ENCODE results near the gene PLEKHA6. TPM values are rescaled to one million over a fixed set of nuclear protein-coding genes. Genes with fewer than 3 reads are reported as not detected.
"Not testable (repeated sequence)": the region's sequence is repeated elsewhere in the genome, so short reads cannot be mapped to it uniquely, and the experiment has no call there.

The PLEKHA6 gene
- total RNA-seq, 1 experiment from 2014 or later = 1.2 TPM

- Histone ChIP-seq H3K4me1 (no peaks in the 10 kb centered on the region), H3K9me3 (replicated peaks) (0 out of 2 replicates have a peak, but pooled peaks cover 5% of the 10 kb centered on the region), H3K36me3 (no peaks in the 10 kb centered on the region), H3K4me3 (no peak overlapping the region), H3K27me3 (no peaks in the 10 kb centered on the region), H3K27ac (no peak overlapping the region)
- no peak for DNase-seq
These were observed 118.7 kb downstream of the PLEKHA6 start for GRCh38 chr1:204241050-204241449.

- no peak overlapping the region for H3K27ac ChIP-seq
- H3K9me3 ChIP-seq (replicated peaks) = 0 out of 2 replicates have a peak, but pooled peaks cover 5% of the 10 kb centered on the region
- no peaks in the 10 kb centered on the region for H3K27me3 ChIP-seq
- no peaks in the 10 kb centered on the region for H3K36me3 ChIP-seq
- H3K4me3 ChIP-seq = no peak overlapping the region
- no peak for DNase-seq
- no peaks in the 10 kb centered on the region for H3K4me1 ChIP-seq
These were observed 119.5 kb downstream of the PLEKHA6 start for GRCh38 chr1:204240233-204240632.

GRCh38 chr1:204239401-204239800 lies 120.3 kb downstream of the PLEKHA6 start:
- not testable (repeated sequence) for DNase-seq, H3K4me1 ChIP-seq

GRCh38 chr1:204238520-204238919 lies 121.2 kb downstream of the PLEKHA6 start:
- H3K36me3 ChIP-seq; H3K9me3 ChIP-seq (replicated peaks); H3K4me1 ChIP-seq; H3K27ac ChIP-seq; H3K4me3 ChIP-seq; DNase-seq; H3K27me3 ChIP-seq: not testable (repeated sequence)

More at GRCh38 chr1:204239401-204239800, 120.3 kb downstream of the PLEKHA6 start:
- not testable (repeated sequence) for H3K4me3 ChIP-seq; H3K36me3 ChIP-seq; H3K27me3 ChIP-seq; H3K9me3 ChIP-seq (replicated peaks); H3K27ac ChIP-seq

GRCh38 chr1:204237515-204237914 lies 122.2 kb downstream of the PLEKHA6 start:
- not testable (repeated sequence) for H3K36me3 ChIP-seq; H3K4me3 ChIP-seq; DNase-seq; H3K27me3 ChIP-seq; H3K9me3 ChIP-seq (replicated peaks); H3K4me1 ChIP-seq; H3K27ac ChIP-seq

GRCh38 chr1:204232526-204232925 lies 127.2 kb downstream of the PLEKHA6 start:
- Histone ChIP-seq H3K9me3 (replicated peaks) (0 out of 2 replicates have a peak, but pooled peaks cover 5% of the 10 kb centered on the region), H3K36me3 (no peaks in the 10 kb centered on the region), H3K27me3 (no peaks in the 10 kb centered on the region), H3K4me3 (no peak overlapping the region), H3K4me1 (no peaks in the 10 kb centered on the region), H3K27ac (no peak overlapping the region)
- DNase-seq = no peak

GRCh38 chr1:204230211-204230610 lies 129.5 kb downstream of the PLEKHA6 start:
- DNase-seq = no peak
- H3K4me1 ChIP-seq = no peaks in the 10 kb centered on the region
- no peak overlapping the region for H3K4me3 ChIP-seq
- no peaks in the 10 kb centered on the region for H3K9me3 ChIP-seq (replicated peaks)
- no peaks in the 10 kb centered on the region for H3K36me3 ChIP-seq
- no peak overlapping the region for H3K27ac ChIP-seq
- no peaks in the 10 kb centered on the region for H3K27me3 ChIP-seq

GRCh38 chr1:204228896-204229295 lies 130.8 kb downstream of the PLEKHA6 start:
- H3K27me3 ChIP-seq = no peaks in the 10 kb centered on the region
- no peak overlapping the region for H3K27ac ChIP-seq
- no peaks in the 10 kb centered on the region for H3K4me1 ChIP-seq
- no peak for DNase-seq
- no peak overlapping the region for H3K4me3 ChIP-seq
- H3K36me3 ChIP-seq = no peaks in the 10 kb centered on the region
- no peaks in the 10 kb centered on the region for H3K9me3 ChIP-seq (replicated peaks)

GRCh38 chr1:204227996-204228785 lies 131.5 kb downstream of the PLEKHA6 start:
- no peak overlapping the region for H3K4me3 ChIP-seq
- H3K9me3 ChIP-seq (replicated peaks) = no peaks in the 10 kb centered on the region
- no peak for DNase-seq
- H3K27ac ChIP-seq = no peak overlapping the region
- no peaks in the 10 kb centered on the region for H3K36me3 ChIP-seq
- no peaks in the 10 kb centered on the region for H3K4me1 ChIP-seq
- no peaks in the 10 kb centered on the region for H3K27me3 ChIP-seq

GRCh38 chr1:204227351-204227750 lies 132.4 kb downstream of the PLEKHA6 start:
- no peaks in the 10 kb centered on the region for H3K36me3 ChIP-seq
- H3K4me3 ChIP-seq = no peak overlapping the region
- H3K9me3 ChIP-seq (replicated peaks) = no peaks in the 10 kb centered on the region
- H3K27ac ChIP-seq = no peak overlapping the region
- H3K27me3 ChIP-seq = no peaks in the 10 kb centered on the region
- H3K4me1 ChIP-seq = no peaks in the 10 kb centered on the region
- no peak for DNase-seq

- no peaks in the 10 kb centered on the region for H3K4me1 ChIP-seq
- H3K27ac ChIP-seq = no peak overlapping the region
- no peak for DNase-seq
- no peaks in the 10 kb centered on the region for H3K27me3 ChIP-seq
- H3K9me3 ChIP-seq (replicated peaks) = no peaks in the 10 kb centered on the region
- H3K36me3 ChIP-seq = no peaks in the 10 kb centered on the region
- H3K4me3 ChIP-seq = no peak overlapping the region
These were observed 133.6 kb downstream of the PLEKHA6 start for GRCh38 chr1:204225841-204226735.

GRCh38 chr1:204224655-204225054 lies 135.1 kb downstream of the PLEKHA6 start:
- H3K4me3 ChIP-seq = no peak overlapping the region
- no peaks in the 10 kb centered on the region for H3K4me1 ChIP-seq
- H3K36me3 ChIP-seq = no peaks in the 10 kb centered on the region
- H3K9me3 ChIP-seq (replicated peaks) = no peaks in the 10 kb centered on the region
- no peaks in the 10 kb centered on the region for H3K27me3 ChIP-seq
- H3K27ac ChIP-seq = no peak overlapping the region
- DNase-seq = no peak

GRCh38 chr1:204223129-204223860 lies 136.4 kb downstream of the PLEKHA6 start:
- Histone ChIP-seq H3K4me1 (no peaks in the 10 kb centered on the region), H3K4me3 (no peak overlapping the region), H3K27me3 (no peaks in the 10 kb centered on the region), H3K36me3 (no peaks in the 10 kb centered on the region), H3K27ac (no peak overlapping the region), H3K9me3 (replicated peaks) (no peaks in the 10 kb centered on the region)
- no peak for DNase-seq

- Histone ChIP-seq H3K4me1 (no peaks in the 10 kb centered on the region), H3K27me3 (no peaks in the 10 kb centered on the region), H3K36me3 (no peaks in the 10 kb centered on the region), H3K27ac (no peak overlapping the region), H3K9me3 (replicated peaks) (no peaks in the 10 kb centered on the region), H3K4me3 (no peak overlapping the region)
- DNase-seq = no peak
These were observed 137.0 kb downstream of the PLEKHA6 start for GRCh38 chr1:204222764-204223055.

Measured in SJCRH30 (cell line).